GM11168 (cell line): ENCODE data around the gene CCDC141.

Experiments
- in situ Hi-C: fragments of 300-500 bp; cut with MboI; formaldehyde crosslinking; loops from one replicate; pipeline ENCODE4 v1.12.0; 2022; ENCODE audit warnings: low sequenced_read_pairs; ENCODE audit not compliant: unreplicated experiment

The CCDC141 gene

DNA sequence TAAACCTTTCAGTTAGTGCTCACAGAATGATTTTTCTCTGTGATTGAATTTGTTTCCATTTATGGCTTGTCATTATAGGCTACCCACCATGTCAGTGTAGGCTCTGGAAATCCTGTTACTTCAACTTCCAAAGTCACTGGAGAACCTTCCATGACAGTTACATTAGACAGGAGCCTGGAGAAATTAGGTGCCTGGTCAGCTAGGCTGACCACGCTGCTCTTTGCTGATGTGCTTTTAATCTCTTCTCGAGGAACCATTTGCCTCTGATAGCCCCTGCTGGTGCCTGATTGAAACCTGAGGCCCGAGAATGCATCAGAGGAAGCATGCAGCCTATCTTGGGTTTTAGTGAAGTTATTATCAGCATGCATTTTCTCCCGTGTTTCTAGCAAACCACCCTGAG is 213.1 kb downstream of the CCDC141 start:
- in situ Hi-C loops: no loop called here

DNA sequence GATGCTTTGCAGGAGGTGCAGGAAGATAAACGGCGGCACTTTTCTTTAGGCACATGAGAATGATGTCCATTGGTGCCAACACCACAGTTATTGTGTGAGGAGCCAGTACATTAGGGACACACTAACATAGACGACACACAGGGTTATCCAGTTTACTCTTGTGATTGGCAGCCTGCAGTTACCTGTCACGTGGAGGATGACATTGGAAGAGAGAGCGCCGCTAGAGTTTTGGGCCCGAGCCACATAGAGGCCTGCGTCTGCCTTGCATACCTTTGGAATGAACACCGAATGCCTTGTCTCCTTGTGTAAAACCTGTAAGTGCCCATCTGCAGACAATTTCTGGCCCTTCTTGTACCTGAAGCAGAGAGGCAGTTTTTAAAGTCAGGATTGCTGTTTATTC is 215.9 kb downstream of the CCDC141 start:
- in situ Hi-C loops: no loop called here

DNA sequence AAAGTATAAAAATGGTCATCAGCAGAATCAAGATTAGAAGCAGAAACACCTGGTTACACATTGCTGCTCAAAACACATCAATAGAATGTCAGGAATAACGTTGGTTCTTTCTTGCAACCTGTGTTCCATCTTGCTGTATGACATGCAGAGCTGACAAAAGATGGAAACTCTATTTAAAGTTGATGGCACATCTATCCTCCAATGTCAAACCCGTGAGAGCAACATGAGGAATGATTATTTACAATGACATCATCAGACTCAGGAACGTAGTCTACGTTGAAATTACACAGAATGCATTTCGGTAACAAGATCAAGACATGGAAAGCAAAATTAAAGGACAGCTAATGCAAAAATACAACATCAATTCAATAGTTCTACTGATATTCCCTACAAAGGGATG is 216.6 kb downstream of the CCDC141 start:
- in situ Hi-C loops: no loop called here

DNA sequence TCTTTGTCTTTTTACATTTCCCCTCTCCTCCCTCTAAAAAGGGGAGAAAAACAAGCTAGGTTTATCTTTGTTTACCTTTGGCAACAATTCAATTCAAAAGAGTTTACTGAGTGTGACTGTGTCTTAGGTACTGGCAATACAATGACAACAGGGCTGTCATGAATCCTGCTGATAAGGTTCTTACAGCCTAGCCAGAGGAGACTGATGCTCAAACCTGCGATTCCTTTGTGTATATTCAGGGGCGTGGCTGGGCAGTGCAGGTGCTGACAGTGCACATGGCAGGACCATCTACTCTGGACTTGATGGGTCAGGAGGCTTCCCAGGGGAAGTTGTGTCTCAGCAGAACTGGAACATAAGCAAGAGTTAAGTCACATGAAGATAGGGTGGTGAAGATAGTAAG is 219.5 kb downstream of the CCDC141 start:
- in situ Hi-C loops: no loop called here

DNA sequence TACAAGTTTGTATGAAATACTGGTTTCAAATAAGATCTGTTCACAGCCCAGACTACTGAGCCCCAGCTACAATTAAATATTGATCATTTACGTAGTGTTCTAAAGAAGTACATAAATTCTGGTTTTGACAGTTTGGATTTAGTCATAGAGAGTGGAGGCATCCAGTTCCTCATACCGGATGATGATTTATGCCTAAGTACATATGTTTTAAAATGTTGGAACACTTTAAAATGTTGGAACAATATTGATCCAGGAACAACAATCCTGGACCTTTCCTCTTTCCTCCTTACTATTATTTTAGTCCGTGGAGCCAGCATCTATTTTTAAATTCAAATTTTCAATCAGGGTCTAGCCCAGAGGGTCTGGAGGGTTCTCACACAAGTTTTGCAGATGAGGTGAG is 220.0 kb downstream of the CCDC141 start:
- in situ Hi-C loops: no loop called here

DNA sequence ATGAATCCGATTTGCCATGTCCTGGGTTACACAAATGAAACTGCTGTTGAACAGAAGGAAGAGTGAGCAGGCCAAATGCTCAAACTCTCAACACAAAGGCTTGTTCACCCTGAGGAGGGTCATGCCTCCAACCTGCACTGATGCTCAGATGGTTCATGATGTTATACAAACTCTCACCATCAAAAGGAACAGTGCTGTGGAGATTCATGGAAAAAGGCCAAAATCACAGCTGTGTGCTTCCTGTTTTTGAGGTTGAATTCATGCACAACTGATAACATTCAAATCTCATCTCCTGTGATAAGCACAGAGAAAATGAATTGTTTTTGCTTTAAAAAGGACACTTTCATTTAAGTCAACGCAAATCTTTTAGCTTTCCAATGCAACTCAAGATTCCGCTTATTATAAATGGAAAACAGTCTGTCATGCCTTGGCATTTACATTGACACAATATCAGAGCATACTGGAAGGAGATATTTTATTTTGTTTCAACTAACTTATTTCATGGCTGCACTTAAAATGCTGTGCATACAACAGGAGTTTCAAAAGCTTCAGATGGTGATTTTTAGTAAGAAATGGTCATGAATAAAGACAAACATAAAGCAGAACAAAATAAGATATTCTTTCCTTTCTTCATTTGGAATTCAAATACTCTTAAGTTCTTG is 220.5 kb downstream of the CCDC141 start:
- in situ Hi-C loops: no loop called here

DNA sequence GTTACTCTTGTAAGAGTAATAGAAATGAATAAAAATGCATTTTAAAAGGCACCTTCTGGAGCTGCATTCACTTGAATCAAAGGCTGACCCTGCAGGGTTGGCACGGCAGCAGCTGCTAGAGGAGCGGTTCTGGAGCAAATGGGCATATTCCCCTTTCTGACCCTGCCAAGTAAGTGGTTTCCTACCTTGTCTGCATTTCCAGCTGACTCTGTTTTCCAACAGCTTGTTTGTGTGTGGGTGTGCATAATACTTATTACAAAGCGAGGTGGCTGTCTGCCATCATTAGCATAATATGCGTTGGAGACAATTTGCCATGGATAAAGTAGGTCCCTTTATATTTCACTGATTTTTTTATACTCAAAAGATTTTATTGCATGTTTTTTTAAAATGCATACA is 221.5 kb downstream of the CCDC141 start:
- in situ Hi-C loops: no loop called here

DNA sequence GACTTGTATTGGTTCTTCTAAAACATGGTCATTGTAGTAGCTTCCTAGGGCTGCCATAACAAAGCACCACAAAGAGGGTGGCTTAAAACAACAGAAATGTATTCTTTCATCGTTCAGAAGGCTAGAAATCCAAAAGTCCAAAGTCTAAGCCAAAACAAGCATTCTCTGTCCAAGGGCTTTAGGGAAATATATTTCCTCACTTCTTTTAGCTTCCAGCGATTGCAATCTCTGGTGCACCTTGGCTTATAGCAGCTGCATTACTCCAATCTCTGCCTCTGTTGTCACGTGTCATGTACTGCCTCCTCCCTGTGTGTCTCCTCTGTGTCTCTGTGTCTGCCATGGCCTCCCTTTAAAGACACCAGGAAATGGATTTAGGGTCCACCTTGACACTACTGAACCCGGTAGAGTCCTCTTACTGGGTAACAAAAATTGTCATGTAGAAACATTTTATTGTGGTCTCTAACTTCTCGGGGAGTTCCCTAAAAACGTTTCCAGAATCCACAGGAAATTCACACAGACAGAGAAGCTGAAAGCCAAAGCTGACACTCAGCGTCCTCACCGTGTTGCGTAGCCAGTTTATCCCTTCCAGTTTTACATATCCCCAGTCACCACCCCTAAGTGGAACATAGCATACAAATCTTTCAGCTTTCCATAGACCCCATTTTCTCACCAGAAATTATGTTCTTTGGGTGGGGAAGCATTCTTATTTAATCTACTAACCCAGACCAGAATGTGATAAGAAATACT is 222.0 kb downstream of the CCDC141 start:
- in situ Hi-C loops: no loop called here

DNA sequence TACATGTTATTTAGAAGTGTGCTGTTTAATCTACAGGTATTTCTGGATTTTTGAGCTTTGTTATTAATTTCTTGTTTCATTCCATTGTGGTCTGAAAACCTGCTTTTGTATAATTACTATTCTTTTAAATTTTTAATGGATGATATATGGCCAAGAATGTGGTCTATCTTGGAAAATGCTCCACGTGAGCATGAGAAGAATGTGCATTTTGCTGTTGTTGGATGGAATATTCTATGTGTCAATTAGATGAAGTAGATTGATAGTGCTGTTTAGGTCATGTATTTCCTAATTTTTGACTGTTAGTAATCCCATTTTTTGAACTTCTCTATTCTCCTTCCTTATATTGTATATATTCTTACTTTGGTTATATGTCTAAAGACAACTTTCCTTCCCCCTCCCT is 222.8 kb downstream of the CCDC141 start:
- in situ Hi-C loops: no loop called here

DNA sequence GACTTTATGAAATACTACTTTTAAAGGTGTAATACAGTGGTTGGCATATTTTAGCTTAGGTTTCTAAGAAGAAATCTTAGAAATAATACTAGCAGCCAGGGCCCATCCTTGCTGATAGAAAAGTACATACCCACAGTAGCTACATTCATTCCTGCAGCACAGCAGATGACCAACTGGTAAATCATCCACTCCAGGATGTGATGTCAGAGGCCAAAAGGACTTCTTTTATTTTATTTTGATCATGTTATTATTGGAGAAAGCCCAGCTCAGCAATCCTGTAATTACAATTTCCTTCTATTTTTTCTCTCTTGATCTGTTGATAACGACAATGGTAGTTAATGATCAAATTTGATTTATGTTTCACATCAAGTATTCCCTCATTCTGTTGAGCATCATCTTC is 224.8 kb downstream of the CCDC141 start:
- in situ Hi-C loops: no loop called here

DNA sequence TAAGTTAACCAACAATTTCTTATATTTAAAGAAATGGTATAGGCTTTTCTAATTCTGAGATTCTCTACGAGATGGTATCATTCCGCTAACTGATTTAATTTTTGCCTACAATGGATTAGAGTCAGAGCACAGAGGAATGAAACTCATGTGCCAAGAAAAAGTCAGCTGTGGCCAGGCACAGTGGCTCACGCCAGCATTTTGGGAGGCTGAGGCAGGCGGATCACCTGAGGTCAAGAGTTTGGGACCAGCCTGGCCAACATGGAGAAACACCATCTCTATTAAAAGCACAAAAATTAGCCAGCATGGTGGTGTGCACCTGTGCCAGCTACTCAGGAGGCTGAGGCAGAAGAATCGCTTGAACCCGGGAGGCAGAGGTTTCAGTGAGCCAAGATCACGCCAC is 225.8 kb downstream of the CCDC141 start:
- in situ Hi-C loops: no loop called here

DNA sequence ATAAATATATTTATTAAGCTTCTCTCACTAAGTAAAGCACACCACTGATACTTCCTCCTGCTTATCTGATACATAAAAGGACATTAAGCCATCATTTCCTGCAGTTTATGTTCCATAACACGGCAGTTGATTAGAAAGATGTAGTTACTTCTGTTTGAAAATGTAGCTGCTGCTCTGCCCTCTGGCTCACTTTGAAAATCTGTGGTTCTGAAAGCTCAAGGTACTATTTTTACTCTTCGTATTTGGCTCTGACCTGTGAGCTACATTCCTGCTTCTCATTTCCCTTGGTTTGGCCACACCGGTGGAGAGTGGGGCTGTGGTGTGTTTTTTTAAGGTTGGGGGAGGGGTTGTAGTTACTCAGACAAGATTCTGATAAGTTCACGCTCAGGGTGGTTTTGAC is 229.9 kb downstream of the CCDC141 start:
- in situ Hi-C loops: no loop called here

DNA sequence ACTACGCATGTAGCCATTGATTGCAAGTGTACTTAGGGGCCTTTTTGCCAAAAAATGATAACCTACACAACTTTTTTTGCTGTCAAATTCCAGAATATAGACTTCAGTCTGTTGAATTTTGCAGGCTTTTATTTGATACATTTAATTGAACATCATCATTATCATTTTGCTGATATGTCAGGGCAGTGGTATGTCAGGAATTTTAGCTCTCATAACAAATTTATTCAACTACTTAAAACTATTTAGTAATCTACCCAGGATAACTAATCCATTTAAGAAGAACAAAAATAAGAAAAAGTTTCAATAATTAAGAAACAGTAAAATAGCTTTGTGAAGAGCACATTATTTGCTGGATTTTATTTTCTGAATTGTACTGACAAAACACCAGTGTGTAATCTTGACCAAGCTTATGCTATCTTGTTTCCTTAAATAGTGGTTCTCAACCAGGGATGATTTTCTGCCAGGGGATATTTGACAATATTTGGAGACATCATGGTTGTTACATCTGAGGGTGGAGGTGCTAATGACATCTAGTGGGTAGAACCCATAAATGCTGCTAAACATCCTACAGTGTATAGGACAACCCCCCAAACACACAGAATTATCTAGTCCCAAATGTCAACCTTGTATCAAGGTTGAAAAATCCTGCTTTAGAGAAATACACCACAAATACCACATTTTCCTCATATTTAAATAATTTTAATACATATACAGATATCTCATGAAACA is 230.6 kb downstream of the CCDC141 start:
- in situ Hi-C loops: no loop called here

DNA sequence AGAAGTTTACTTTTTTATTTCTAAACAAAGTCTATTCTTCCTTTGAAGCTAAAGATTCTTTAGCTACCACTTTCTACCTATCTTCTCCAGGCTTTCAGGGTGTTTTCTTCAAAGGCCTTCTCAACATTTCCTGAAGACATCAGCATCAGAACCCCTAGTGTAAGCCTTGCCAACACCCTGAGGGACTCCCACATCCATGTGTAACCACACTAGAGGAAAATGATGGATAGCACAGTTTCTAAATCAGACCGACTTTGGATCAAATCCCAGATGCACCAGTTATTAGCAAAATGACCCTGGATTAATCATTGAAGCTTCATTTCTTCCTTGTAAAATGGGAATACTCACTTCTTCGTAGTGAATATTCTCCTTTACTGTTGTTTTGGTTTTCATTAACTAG is 238.0 kb downstream of the CCDC141 start:
- in situ Hi-C loops: no loop called here

DNA sequence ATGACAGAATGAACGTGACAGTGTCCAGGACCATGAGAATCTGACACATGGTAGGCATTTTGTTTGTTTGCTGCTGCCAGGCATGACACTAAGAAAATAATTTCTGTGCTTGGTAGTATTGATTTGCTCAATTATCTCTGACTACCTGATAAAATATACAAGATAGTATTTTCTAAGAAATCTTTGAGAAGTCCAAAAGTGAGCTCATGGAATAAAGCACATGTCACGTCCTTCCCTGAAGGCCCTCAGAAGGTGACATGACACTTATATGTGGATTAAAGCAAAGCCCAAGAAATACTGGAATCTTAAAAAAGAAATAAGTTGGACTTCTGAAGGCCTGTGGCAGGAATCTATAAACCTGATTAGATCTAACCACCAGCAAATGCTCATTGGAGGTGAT is 238.9 kb downstream of the CCDC141 start:
- in situ Hi-C loops: no loop called here

DNA sequence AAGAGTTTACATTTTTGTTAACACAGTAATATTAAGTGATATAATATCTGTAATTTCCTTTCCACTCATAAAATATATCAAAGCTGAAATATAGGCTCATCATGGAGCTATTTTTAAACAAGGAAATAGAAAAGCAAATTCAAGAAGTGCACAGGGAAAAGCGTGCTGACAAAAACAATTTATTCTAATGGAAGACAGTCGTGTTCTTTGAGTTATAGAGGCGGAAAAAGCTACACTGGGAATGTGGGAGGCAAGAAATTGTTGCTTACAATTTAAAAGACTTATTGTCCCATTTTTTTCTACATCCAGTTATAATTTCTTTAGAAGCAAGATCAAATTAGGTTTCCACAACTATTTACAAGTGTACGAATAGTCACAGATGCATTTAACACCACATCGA is 239.5 kb downstream of the CCDC141 start:
- in situ Hi-C loops: no loop called here

DNA sequence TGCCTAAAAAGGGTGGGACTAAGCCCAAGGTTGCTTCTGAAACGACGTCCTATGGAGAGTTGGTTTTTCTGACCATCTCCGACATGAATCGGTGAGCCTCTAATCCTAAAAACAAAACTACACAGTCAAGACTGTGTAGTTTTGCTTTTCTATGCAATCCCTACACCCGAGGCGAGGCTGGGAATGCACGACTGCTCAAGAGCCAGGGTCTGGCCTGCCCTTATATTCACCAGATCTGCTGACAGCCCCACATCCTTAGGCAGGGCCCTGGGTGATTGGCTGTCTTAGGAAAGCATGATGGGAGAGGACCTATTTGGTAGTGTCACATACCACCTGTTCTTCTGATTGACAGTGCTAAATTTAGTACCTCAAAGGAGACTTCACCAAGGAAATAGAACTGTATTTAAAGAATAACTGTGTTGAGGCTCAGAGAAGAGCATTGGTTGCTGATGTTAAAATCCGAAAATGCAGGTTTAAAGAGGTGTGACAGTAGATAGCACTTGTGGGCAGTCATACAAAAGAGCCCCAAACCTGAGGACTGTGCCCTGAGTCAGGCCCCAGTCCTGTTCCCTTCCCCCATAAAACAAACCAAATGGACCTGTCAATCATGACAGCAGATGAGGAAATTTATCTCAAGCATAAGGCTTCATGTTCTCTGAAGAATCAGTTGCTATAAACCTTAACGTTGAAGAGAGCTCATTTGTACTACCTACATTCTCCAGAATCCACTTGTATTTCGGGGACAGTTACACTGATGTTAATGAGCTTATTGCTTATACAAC is 242.5 kb downstream of the CCDC141 start, which contains the start of gene TTN:
TTN (minus strand) TSS at position 197 of the 782 bp plus-strand sequence. CDS start 2,781 bp downstream, outside the sequence.
- in situ Hi-C loops: no loop called here

DNA sequence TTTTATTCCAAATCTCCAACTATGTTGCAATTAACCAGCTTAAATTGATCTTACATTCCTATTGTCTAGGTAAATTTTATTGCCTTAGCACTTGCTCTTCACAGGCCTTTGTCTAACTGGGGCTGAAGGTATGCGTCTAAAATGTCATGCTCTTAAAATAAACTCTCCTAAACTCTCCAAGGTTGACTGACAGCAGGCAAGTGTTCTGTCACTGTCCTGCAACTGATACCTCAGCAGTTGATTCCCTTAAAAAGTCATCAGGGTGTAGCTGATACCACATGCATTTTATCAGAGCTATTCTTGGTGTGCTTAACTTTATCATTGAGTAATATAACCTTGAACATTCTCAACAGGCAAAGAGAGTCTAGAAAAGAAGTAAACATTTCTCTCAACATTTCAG is 243.4 kb downstream of the CCDC141 start:
- in situ Hi-C loops: no loop called here

DNA sequence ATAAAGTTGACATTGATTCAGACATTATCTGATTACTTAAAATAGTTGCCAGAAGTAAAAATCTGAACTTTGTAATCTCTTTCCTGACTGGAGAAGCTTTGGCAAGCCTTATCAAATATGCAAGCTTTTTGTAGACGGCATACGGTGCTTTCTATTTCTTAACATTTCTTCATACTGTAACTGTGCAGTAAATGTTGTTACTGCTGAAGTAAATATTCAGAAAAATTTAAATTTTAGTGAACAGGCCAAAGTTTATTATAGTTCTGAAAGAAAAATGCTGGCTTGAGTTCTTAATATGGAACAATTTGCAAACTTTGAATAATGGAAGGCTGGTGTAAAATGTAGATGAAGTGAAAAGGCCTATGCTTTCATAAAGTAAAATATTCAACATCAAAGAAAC is 244.5 kb downstream of the CCDC141 start:
- in situ Hi-C loops: no loop called here

DNA sequence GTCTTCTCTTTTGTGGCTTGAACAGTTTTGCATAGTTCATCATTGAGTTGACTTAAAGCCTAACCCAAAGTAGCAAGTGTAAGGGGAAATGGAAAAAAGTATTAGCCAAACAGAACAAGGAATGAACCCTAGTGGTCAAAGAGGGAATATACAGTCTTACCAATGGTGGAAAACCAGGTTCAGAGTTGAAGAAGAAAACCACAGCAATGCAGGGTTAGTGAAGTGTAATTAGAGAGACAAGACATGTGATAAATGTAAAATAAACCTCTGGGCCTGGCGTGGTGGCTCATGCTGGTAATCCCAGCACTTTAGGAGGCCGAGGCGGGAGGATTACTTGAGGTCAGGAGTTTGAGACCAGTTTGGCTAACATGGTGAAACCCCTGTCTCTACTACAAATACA is 245.1 kb downstream of the CCDC141 start:
- in situ Hi-C loops: no loop called here

DNA sequence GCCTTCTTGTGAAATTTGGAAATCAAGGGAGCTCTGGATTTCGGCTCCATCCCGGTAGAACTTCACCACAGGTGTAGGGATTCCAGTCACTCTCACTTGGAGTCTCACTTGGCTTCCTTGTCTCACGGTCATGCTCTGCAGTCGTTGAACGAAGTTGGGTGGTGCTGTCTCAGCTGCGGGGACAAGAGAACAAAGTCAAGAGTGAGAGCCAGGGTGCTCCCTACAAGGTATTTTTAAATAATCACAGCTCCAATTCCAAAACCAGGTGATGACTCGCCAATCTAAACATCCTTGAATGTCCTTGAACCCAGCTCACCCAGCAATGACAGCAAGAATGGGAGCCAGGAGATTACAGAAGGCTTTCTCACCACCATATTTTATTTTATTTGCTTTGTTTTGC is 249.4 kb downstream of the CCDC141 start:
- in situ Hi-C loops: no loop called here
